PC-3 (cell line): Measurements from ENCODE around the gene RAPGEF3. TPM values are rescaled to one million over a fixed set of nuclear protein-coding genes. Genes with fewer than 3 reads are reported as not detected.
A peak's percentile ranks its signal among the peaks of the same experiment; 100 is the strongest.

Experiments
- ATAC-seq: fragments of 200-7000 bp; cut with Tn5 transposase; 2 replicates; pipeline ENCODE4 v1.9.1; 2020; ENCODE audit warnings: mild to moderate bottlenecking, moderate library complexity
- BruUV-seq: library from RNA; stranded (reverse); fragments of 400-500 nt; replicated peaks from 2 replicates; lab custom pipeline; 2021; lab: Mats Ljungman, UMichigan
- CTCF ChIA-PET: fragments of 300-600 bp; sonication (Branson Sonifier 250); formaldehyde crosslinking; loops from one replicate; lab custom pipeline; 2022; ENCODE audit warnings: antibody characterized with exemption; lab: Charles Lee
- POLR2A ChIA-PET: fragments of 300-600 bp; sonication (Branson Sonifier 250); formaldehyde crosslinking; loops from one replicate; lab custom pipeline; 2022; ENCODE audit warnings: antibody characterized with exemption; ENCODE audit not compliant: unreplicated experiment; lab: Charles Lee
- DNase-seq: peaks from one replicate; pipeline ENCODE4 v3.0.0-alpha.2; 2015
- H2AFZ ChIP-seq: fragments of 300-600 bp; sonication (generic); 2 replicates; pipeline ENCODE4 v1.6.0; 2016; ENCODE audit warnings: antibody characterized with exemption, low read length
- H3F3A ChIP-seq: fragments of 300-600 bp; sonication (generic); one replicate; pipeline ENCODE4 v1.6.0; 2017; ENCODE audit warnings: antibody characterized with exemption, low read length, control low read depth, mild to moderate bottlenecking; ENCODE audit not compliant: unreplicated experiment
- H3K27ac ChIP-seq: fragments of 300-600 bp; sonication (generic); 2 replicates; pipeline ENCODE4 v1.5.1; 2016; ENCODE audit warnings: mild to moderate bottlenecking, low read length
- H3K27me3 ChIP-seq: fragments of 300-600 bp; sonication (generic); 2 replicates; pipeline ENCODE4 v1.6.1; 2016; ENCODE audit warnings: low read length, mixed read lengths
- H3K36me3 ChIP-seq: fragments of 300-600 bp; sonication (generic); 2 replicates; pipeline ENCODE4 v1.6.1; 2016; ENCODE audit warnings: low read depth, mixed run types, low read length, mixed read lengths
- H3K4me1 ChIP-seq: fragments of 300-600 bp; sonication (generic); 2 replicates; pipeline ENCODE4 v1.5.1; 2016; ENCODE audit warnings: low read length; ENCODE audit not compliant: insufficient read depth
- H3K4me2 ChIP-seq: fragments of 300-600 bp; sonication (generic); 2 replicates; pipeline ENCODE4 v1.6.0; 2016; ENCODE audit warnings: low read length
- H3K4me3 ChIP-seq: fragments of 300-600 bp; sonication (generic); 2 replicates; pipeline ENCODE4 v1.5.1; 2016; ENCODE audit warnings: mild to moderate bottlenecking, low read length, mixed read lengths
- H3K79me2 ChIP-seq: fragments of 300-600 bp; sonication (generic); 2 replicates; pipeline ENCODE4 v1.6.1; 2017; ENCODE audit warnings: low read length, mixed read lengths
- H3K9ac ChIP-seq: fragments of 300-600 bp; sonication (generic); 2 replicates; pipeline ENCODE4 v1.6.0; 2016; ENCODE audit warnings: mild to moderate bottlenecking, low read length
- H3K9me2 ChIP-seq: fragments of 300-600 bp; sonication (generic); replicated peaks from 2 replicates; pipeline ENCODE4 v1.6.1; 2016; ENCODE audit warnings: mixed run types, low read length, mixed read lengths
- H3K9me3 ChIP-seq: fragments of 300-600 bp; sonication (generic); 2 replicates; pipeline ENCODE4 v1.6.1; 2016; ENCODE audit warnings: low read length, mixed read lengths
- H4K20me1 ChIP-seq: fragments of 300-600 bp; sonication (generic); 2 replicates; pipeline ENCODE4 v1.6.1; 2016; ENCODE audit warnings: low read length, mixed read lengths
- EZH2 ChIP-seq: fragments of 300-600 bp; sonication (generic); IDR thresholded peaks from one replicate; pipeline ENCODE4 v1.6.1; 2017; ENCODE audit warnings: antibody characterized with exemption, mild to moderate bottlenecking, low read length; ENCODE audit not compliant: unreplicated experiment
- EZH2phosphoT487 ChIP-seq: fragments of 300-600 bp; sonication (generic); IDR thresholded peaks from 2 replicates; pipeline ENCODE4 v1.6.1; 2018; ENCODE audit warnings: mild to moderate bottlenecking, antibody characterized with exemption, low read length, borderline replicate concordance
- intact Hi-C: fragments of 100-400 bp; cut with micrococcal nuclease; formaldehyde crosslinking; loops from 2 replicates; pipeline ENCODE4 v1.9.0; 2023
- total RNA-seq: library from RNA; depleted of rRNA; stranded (reverse); fragments of >200 nt; gene quantifications from 2 replicates; pipeline ENCODE4 v1.2.3, GENCODE V29; 2014
- TF ChIP-seq, protein P1 (sequence below): fragments of 300-600 bp; sonication (generic); conservative IDR thresholded peaks from 2 replicates; pipeline ENCODE4 v1.5.1; 2017; ENCODE audit warnings: antibody characterized with exemption, low read depth, mild to moderate bottlenecking, low read length

RAPGEF3 gene
- total RNA-seq, 1 experiment from 2014 or later: 6.7 TPM

DNA sequence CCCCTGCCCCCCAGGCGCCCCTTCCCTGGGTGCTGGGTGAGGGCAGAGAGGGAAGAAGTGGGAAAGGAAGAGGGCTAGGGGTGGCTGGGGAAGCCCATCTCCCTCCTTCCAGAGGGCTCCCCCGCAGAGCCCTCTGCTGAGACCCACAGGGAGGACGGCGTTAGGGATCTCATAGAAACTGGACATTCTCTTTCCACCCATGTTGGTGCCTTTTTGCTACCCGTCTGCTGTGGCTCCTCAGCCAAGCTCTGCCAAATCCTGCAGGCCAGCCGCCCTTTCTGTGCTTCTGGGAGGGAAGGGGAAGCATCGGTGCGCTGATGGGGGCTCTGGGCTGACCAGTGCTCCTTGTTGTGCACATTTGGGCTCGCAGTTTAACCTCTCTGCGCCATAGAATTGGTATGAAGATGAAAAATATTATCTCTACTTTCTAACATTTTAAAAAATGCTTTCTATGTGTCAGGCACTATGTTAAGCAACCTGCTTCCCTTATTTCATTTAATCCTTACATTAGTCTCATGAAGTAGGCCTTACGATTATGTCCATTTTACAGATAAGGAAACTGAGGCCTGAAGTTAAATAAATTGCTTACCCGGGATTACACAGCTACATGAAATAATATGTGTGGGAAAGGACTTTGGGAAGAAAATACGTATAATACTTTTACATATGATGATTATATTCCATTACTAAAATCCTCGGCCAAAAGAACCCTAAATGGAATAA lies 15.3 kb upstream of the RAPGEF3 start:
- no peaks in the 10 kb centered on the region for H3K9me2 ChIP-seq
- H3K9ac ChIP-seq: peak overlapping the region; percentile 58
- ATAC-seq: no peak
- peak; percentile 23 for DNase-seq
- peak overlapping the region; percentile 99 for H3K4me2 ChIP-seq
- TSS peak; percentile 43 for BruUV-seq
- POLR2A ChIA-PET: no interaction called here
- peaks cover 15% of the 10 kb centered on the region for H3K79me2 ChIP-seq
- no peaks in the 10 kb centered on the region for H4K20me1 ChIP-seq
- TF ChIP-seq, protein P1, sequence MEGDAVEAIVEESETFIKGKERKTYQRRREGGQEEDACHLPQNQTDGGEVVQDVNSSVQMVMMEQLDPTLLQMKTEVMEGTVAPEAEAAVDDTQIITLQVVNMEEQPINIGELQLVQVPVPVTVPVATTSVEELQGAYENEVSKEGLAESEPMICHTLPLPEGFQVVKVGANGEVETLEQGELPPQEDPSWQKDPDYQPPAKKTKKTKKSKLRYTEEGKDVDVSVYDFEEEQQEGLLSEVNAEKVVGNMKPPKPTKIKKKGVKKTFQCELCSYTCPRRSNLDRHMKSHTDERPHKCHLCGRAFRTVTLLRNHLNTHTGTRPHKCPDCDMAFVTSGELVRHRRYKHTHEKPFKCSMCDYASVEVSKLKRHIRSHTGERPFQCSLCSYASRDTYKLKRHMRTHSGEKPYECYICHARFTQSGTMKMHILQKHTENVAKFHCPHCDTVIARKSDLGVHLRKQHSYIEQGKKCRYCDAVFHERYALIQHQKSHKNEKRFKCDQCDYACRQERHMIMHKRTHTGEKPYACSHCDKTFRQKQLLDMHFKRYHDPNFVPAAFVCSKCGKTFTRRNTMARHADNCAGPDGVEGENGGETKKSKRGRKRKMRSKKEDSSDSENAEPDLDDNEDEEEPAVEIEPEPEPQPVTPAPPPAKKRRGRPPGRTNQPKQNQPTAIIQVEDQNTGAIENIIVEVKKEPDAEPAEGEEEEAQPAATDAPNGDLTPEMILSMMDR: no peak
- no peak for TF ChIP-seq EZH2
- TF ChIP-seq EZH2phosphoT487: no peak
- peak overlapping the region; percentile 88 for H3K4me3 ChIP-seq
- H3K9me3 ChIP-seq: no peaks in the 10 kb centered on the region
- peak overlapping the region; percentile 80 for H2AFZ ChIP-seq
- no peaks in the 10 kb centered on the region for H3F3A ChIP-seq
- H3K27me3 ChIP-seq: no peaks in the 10 kb centered on the region
- no peak overlapping the region for H3K27ac ChIP-seq
- no peaks in the 10 kb centered on the region for H3K36me3 ChIP-seq
- intact Hi-C loops: loop anchor here (2.0 kb wide), 1 partner anchor 21 kb away; no protein-coding TSS in a partner anchor
- CTCF ChIA-PET: no interaction called here
- H3K4me1 ChIP-seq: peaks cover 34% of the 10 kb centered on the region

- Histone ChIP-seq H3K27ac (no peak within 1 kb of the TSS), H3K9ac (peak within 1 kb of the TSS; percentile 58), H3K27me3 (no peaks in the 10 kb centered on the region), H3K4me1 (peaks cover 42% of the 10 kb centered on the region), H2AFZ (peak within 1 kb of the TSS; percentile 80), H3K4me3 (peak within 1 kb of the TSS; percentile 88), H3K36me3 (no peaks in the 10 kb centered on the region), H4K20me1 (no peaks in the 10 kb centered on the region), H3K79me2 (peaks cover 15% of the 10 kb centered on the region), H3K9me2 (no peaks in the 10 kb centered on the region), H3K4me2 (peak within 1 kb of the TSS; percentile 99), H3K9me3 (no peaks in the 10 kb centered on the region), H3F3A (no peaks in the 10 kb centered on the region)
- no TSS peak for BruUV-seq
- peak; percentile 76 for DNase-seq
- ATAC-seq: peak; percentile 80
- POLR2A ChIA-PET: no interaction called here
- CTCF ChIA-PET: interaction anchor here (1.0 kb wide), 1 partner anchor 29 kb away, joined by 6 read pairs; no protein-coding TSS in a partner anchor
- intact Hi-C loops: loop anchor here (2.0 kb wide), 1 partner anchor 20 kb away; no protein-coding TSS in a partner anchor
- TF ChIP-seq EZH2phosphoT487: no peak
- no peak for TF ChIP-seq EZH2
- TF ChIP-seq, protein P1: no peak; the same call in none of the 2 replicates
These were observed 14.6 kb upstream of the RAPGEF3 start, which contains the start of gene SLC48A1 for GRCh38 chr12:47773062-47773857. Gene SLC48A1, plus strand, starts transcription at chr12:47773238. Its CDS starts 67 bp downstream, at chr12:47773305.
